ENCODE data around the gene AFTPH.

AFTPH gene

DNA sequence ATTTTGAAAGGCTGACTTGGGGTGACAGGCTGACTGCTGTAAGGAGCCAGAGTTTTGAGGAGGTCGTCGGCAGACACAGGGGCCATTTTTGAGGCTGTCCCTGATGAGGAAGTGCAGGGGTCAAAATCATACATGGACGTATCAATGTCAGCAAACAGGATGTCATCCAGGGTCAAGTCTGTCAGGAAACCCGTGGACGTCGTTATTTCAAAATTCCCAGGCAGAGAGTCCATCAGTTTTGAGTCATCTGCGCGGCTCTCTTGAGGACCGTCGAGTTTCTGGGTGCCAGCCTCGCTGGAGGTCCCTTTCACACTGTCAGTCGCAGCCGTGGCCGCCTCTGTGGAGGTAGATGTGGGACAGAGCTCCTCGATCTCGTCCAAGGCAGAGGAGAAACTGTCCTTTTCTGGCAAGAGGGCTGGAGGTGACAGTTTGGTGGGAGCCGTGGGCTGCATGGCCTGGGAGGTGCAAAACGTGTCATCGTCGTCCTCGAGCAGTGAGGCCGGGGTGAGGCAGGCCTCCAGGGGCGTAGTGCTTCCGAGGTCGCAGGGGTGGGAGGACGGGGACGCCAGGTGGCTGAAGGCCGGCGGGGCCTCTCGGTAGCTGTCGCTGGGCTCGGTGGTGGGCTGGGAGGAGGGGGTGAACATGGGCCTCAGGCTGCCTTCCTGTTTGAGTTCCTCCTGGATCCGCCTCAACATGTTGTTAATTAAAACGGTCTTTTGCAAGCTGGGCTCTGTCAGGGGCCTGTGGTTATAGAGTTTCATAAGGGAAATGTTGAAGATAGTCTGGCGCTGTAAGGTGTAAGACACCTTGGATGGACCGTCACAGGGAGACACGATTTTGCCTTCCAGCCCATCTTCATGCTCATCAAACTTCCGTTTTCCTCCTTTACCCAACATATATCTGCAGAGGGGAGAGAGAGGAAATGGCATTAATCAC lies 112.1 kb downstream of the AFTPH start:
- H3K4me3 ChIP-seq (ENCODE audit: low read length) = peak overlapping the region; percentile 53
- H3K27ac ChIP-seq (ENCODE audit: low read length) = peak overlapping the region; percentile 100
- peaks cover 43% of the 10 kb centered on the region for H3F3A ChIP-seq (ENCODE audit: insufficient read depth, low read length)
- H4K20me1 ChIP-seq (ENCODE audit: insufficient read depth, low read length) = no peaks in the 10 kb centered on the region
- no peaks in the 10 kb centered on the region for H3K9me2 ChIP-seq (replicated peaks; ENCODE audit: insufficient read depth, low read length)
- H3K9me3 ChIP-seq (replicated peaks; ENCODE audit: insufficient read depth, low read length) = no peaks in the 10 kb centered on the region
- peak overlapping the region; percentile 93 for H3K4me2 ChIP-seq (ENCODE audit: low read depth, low read length)
- H3K9ac ChIP-seq (ENCODE audit: low read length) = peak overlapping the region; percentile 89
- H3K27me3 ChIP-seq (replicated peaks; ENCODE audit: insufficient read depth, low read length) = no peaks in the 10 kb centered on the region
- TF ChIP-seq EZH2phosphoT487 (IDR thresholded peaks at IDR 0.05; ENCODE audit: low read length) (no peak), EZH2 (optimal IDR thresholded peaks at IDR 0.05; ENCODE audit: low read depth, low read length) (no peak)
- TF ChIP-seq, protein P1, sequence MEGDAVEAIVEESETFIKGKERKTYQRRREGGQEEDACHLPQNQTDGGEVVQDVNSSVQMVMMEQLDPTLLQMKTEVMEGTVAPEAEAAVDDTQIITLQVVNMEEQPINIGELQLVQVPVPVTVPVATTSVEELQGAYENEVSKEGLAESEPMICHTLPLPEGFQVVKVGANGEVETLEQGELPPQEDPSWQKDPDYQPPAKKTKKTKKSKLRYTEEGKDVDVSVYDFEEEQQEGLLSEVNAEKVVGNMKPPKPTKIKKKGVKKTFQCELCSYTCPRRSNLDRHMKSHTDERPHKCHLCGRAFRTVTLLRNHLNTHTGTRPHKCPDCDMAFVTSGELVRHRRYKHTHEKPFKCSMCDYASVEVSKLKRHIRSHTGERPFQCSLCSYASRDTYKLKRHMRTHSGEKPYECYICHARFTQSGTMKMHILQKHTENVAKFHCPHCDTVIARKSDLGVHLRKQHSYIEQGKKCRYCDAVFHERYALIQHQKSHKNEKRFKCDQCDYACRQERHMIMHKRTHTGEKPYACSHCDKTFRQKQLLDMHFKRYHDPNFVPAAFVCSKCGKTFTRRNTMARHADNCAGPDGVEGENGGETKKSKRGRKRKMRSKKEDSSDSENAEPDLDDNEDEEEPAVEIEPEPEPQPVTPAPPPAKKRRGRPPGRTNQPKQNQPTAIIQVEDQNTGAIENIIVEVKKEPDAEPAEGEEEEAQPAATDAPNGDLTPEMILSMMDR (IDR thresholded peaks at IDR 0.05; ENCODE audit: low read length) = peak; percentile 31
- peak; percentile 94 for DNase-seq
- 0 out of 2 replicates have a peak overlapping the region, but pooled peaks have one; percentile 7 for H2AFZ ChIP-seq (ENCODE audit: low read length)
- peaks cover 84% of the 10 kb centered on the region for H3K79me2 ChIP-seq (ENCODE audit: low read length)
- H3K4me1 ChIP-seq (ENCODE audit: low read length) = peaks cover 49% of the 10 kb centered on the region
- H3K36me3 ChIP-seq (replicated peaks; ENCODE audit: insufficient read depth, low read length) = peaks cover 13% of the 10 kb centered on the region; the same call in 1 of the 2 replicates

DNA sequence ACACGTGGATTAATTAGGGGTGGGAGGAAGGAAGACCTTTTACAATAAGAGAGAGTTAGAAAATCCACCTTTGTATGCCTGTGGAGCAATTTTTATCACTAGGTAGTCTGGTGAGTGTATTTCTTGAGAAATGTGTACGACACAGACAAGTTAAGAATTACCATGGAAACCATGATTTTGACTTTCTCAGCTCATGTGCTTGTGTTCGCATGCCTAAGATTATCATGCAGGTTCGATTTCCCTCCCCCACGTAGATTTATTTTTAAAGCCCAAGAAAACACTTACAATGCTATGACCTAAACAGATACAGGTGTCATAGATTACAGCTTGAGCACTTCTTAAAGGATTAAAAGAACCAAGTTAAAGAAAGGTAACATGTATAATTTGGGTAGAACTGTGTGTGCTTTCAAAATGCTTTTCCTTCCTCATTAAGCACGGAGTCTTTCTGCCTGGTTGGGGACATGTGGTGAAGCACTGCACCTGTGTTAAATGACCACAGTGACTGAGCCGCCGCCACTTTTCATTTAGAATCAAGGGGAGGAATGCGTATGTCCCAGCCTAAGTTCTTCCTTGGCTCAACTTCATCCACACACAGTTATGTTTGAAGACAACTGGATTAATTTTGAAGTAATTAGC lies 113.0 kb downstream of the AFTPH start:
- Histone ChIP-seq H3K4me3 (ENCODE audit: low read length) (peak overlapping the region; percentile 53), H3K9me2 (replicated peaks; ENCODE audit: insufficient read depth, low read length) (no peaks in the 10 kb centered on the region), H2AFZ (ENCODE audit: low read length) (0 out of 2 replicates have a peak overlapping the region, but pooled peaks have one; percentile 3), H3K9ac (ENCODE audit: low read length) (peak overlapping the region; percentile 89), H3K36me3 (replicated peaks; ENCODE audit: insufficient read depth, low read length) (peaks cover 13% of the 10 kb centered on the region; the same call in 1 of the 2 replicates), H3F3A (ENCODE audit: insufficient read depth, low read length) (peaks cover 43% of the 10 kb centered on the region), H3K27ac (ENCODE audit: low read length) (peak overlapping the region; percentile 100), H4K20me1 (ENCODE audit: insufficient read depth, low read length) (no peaks in the 10 kb centered on the region), H3K79me2 (ENCODE audit: low read length) (peaks cover 85% of the 10 kb centered on the region), H3K9me3 (replicated peaks; ENCODE audit: insufficient read depth, low read length) (no peaks in the 10 kb centered on the region), H3K27me3 (replicated peaks; ENCODE audit: insufficient read depth, low read length) (no peaks in the 10 kb centered on the region), H3K4me2 (ENCODE audit: low read depth, low read length) (peak overlapping the region; percentile 93), H3K4me1 (ENCODE audit: low read length) (peaks cover 57% of the 10 kb centered on the region)
- peak; percentile 77 for DNase-seq
- TF ChIP-seq EZH2phosphoT487 (IDR thresholded peaks at IDR 0.05; ENCODE audit: low read length) (no peak), EZH2 (optimal IDR thresholded peaks at IDR 0.05; ENCODE audit: low read depth, low read length) (no peak)
- TF ChIP-seq, protein P1 (IDR thresholded peaks at IDR 0.05; ENCODE audit: low read length) = no peak

DNA sequence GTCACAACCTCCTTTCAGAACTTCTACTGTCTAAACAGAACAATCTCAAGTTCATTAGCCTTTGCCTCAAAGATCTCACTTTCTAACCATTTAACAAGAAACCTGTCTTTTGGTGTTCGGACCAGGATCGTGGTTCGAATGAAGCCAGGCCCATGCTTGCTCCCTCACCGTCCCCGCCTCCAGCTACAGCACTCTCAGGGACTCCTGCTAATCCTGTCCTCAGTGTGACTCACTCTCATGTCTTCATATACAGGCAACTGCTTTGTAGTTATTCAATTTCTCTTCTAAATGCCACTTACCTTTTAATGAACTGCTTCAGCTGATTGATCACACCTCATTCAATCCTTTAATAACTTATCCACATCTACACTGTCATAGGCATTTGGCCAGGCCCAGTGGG lies 113.8 kb downstream of the AFTPH start:
- DNase-seq = peak; percentile 25
- no peak for TF ChIP-seq EZH2 (optimal IDR thresholded peaks at IDR 0.05; ENCODE audit: low read depth, low read length)
- no peak for TF ChIP-seq EZH2phosphoT487 (IDR thresholded peaks at IDR 0.05; ENCODE audit: low read length)
- TF ChIP-seq, protein P1 (IDR thresholded peaks at IDR 0.05; ENCODE audit: low read length) = no peak
- no peaks in the 10 kb centered on the region for H3K27me3 ChIP-seq (replicated peaks; ENCODE audit: insufficient read depth, low read length)
- H3K36me3 ChIP-seq (replicated peaks; ENCODE audit: insufficient read depth, low read length) = peaks cover 13% of the 10 kb centered on the region; the same call in 1 of the 2 replicates
- peaks cover 43% of the 10 kb centered on the region for H3F3A ChIP-seq (ENCODE audit: insufficient read depth, low read length)
- peaks cover 64% of the 10 kb centered on the region for H3K4me1 ChIP-seq (ENCODE audit: low read length)
- H3K9me3 ChIP-seq (replicated peaks; ENCODE audit: insufficient read depth, low read length) = no peaks in the 10 kb centered on the region
- peak overlapping the region; percentile 53 for H3K4me3 ChIP-seq (ENCODE audit: low read length)
- peak overlapping the region; percentile 100 for H3K27ac ChIP-seq (ENCODE audit: low read length)
- no peaks in the 10 kb centered on the region for H4K20me1 ChIP-seq (ENCODE audit: insufficient read depth, low read length)
- peaks cover 85% of the 10 kb centered on the region for H3K79me2 ChIP-seq (ENCODE audit: low read length)
- H3K4me2 ChIP-seq (ENCODE audit: low read depth, low read length) = peak overlapping the region; percentile 93
- peak overlapping the region; percentile 89 for H3K9ac ChIP-seq (ENCODE audit: low read length)
- no peaks in the 10 kb centered on the region for H3K9me2 ChIP-seq (replicated peaks; ENCODE audit: insufficient read depth, low read length)
- H2AFZ ChIP-seq (ENCODE audit: low read length) = no peak overlapping the region
